AG09309 (cell line): Measurements from ENCODE around the gene FBXO21.
"Not testable (repeated sequence)": the region's sequence is repeated elsewhere in the genome, so short reads cannot be mapped to it uniquely, and the experiment has no call there.

ENCODE experiments used
- DNase-seq: peaks from one replicate; pipeline ENCODE4 v3.0.0-alpha.2; 2010; ENCODE audit warnings: low read depth
- H3K4me3 ChIP-seq: 2 replicates; pipeline ENCODE4 v1.5.1; 2011; ENCODE audit warnings: mild to moderate bottlenecking, low read depth, low read length, moderate library complexity; ENCODE audit not compliant: control insufficient read depth
- CTCF ChIP-seq: IDR thresholded peaks from 2 replicates; pipeline ENCODE4 v1.5.1; 2011; ENCODE audit warnings: mild to moderate bottlenecking, low read depth, low read length, inconsistent platforms; ENCODE audit not compliant: insufficient read depth, control insufficient read depth; ENCODE audit errors: missing control alignments

FBXO21 gene

GRCh38 chr12:117111386-117111785 lies 78.9 kb downstream of the FBXO21 start:
- no peak overlapping the region for H3K4me3 ChIP-seq
- no peak for DNase-seq
- TF ChIP-seq CTCF = no peak

GRCh38 chr12:117109943-117110635 lies 80.2 kb downstream of the FBXO21 start:
- H3K4me3 ChIP-seq = no peak overlapping the region
- no peak for DNase-seq
- TF ChIP-seq CTCF = no peak

DNA sequence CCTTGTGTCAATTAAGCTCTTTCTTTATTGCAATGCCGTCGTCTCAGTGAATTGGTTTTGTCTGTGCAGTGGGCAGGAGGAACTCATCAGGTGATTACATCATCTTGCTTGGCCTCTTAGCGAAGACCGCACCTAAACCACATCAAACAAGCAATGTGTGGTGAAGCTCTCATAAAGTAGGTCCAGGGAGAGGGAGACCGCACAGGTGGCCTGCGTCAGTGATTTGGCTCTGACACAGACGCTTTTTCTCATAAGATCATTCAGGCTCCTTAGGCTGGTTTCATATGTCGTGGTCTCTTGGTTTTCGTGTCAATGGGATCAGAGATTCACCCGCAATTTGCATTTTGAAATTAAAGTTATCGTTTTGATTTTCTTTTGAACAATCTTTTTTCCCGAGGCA lies 84.4 kb downstream of the FBXO21 start:
- H3K4me3 ChIP-seq = no peak overlapping the region
- no peak for TF ChIP-seq CTCF
- no peak for DNase-seq

DNA sequence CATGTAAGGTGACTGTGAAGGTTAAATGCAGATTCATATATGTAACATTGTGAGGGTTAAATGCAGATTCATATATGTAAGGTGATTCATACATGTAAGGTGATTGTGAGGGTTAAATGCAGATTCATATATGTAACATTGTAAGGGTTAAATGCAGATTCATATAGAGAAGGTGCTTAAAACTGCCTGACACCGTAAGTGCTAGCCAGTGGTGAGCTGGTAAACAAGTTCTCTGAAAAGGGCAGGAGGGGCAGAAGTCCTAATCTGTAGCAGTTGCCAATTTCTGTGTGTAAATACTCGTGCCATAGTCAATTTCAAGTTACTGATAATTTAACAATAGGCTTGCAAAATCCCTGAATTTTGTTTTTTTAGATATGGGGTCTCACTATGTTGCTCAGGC lies 86.3 kb downstream of the FBXO21 start:
- H3K4me3 ChIP-seq, DNase-seq: not testable (repeated sequence)

DNA sequence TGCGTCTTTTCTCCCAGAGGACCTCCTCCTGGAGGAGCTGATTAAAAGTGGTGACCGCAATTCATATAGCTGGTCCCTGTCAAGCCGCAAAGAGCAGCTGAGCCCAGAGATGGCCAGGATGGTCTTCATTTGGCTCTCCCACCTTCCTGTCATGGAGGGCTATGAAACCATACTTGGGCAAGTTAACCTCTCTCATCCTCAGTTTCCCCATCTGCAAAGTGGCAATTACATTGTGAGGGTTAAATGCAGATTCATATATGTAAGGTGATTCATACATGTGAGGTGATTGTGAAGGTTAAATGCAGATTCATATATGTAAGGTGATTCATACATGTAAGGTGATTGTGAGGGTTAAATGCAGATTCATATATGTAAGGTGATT lies 87.5 kb downstream of the FBXO21 start:
- DNase-seq = no peak
- no peak overlapping the region for H3K4me3 ChIP-seq
- no peak for TF ChIP-seq CTCF

DNA sequence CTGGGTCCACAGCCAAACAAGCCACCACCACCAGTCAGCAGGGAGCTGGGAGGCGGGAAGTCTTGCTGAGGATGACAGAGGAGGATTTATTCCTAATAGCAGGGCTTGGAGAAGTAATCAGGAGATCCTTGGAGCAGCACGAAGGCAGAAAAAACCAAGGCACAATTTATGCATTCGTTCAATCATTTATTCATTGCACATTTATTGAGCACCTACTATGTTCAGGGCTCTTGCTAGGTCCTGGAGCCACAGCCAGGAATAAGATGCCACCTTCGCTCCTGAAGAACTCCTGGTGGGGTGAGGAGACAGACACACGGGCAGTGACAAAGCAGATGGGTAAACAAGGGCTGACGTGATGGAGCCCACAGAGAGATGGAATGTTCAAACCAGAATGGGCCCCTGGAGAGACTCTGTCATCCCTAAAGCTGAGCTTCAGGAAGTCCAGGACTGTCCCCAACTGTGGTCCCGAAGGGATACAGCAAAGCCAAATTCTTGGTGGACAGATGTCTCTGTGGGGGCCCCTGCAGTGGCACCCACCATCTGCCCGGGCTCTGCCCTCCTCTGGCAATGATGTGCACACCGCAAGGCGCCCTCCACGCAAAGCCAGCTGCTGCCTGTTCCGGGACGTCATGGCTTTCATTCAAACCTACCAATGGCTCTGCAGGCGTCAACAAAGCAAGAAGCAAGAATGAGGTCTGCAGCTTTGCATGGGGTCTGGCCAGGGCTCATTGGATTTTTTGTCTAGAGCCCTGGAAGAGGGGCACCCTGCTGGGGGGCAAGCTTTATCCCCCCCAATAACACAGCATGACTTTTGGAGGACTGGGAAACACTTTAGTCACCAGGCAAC lies 88.1 kb downstream of the FBXO21 start:
- H3K4me3 ChIP-seq = no peak overlapping the region

More for the DNA sequence above, 88.1 kb downstream of the FBXO21 start:
- no peak for TF ChIP-seq CTCF
- DNase-seq = no peak
